AG04449 (cell line): Measurements from ENCODE around the gene IGFL2.

ENCODE experiments used
- CTCF ChIA-PET: fragments of 350-600 bp; formaldehyde crosslinking; extraction: SDS; loops from one replicate; lab custom pipeline; 2021; ENCODE audit warnings: antibody characterized with exemption; lab: Yijun Ruan, JAX
- POLR2A ChIA-PET: fragments of 400-600, 350-600 bp; formaldehyde crosslinking; extraction: SDS; loops from one replicate; lab custom pipeline; 2020; ENCODE audit warnings: antibody characterized with exemption, inconsistent platforms; lab: Yijun Ruan, JAX
- DNase-seq: peaks from one replicate; pipeline ENCODE4 v3.0.0-alpha.2; 2010; ENCODE audit warnings: low read depth, low spot score
- H3K4me3 ChIP-seq: 2 replicates; pipeline ENCODE4 v1.5.1; 2011; ENCODE audit warnings: low read depth, mild to moderate bottlenecking, control low read depth, low read length
- CTCF ChIP-seq: IDR thresholded peaks from one replicate; pipeline ENCODE4 v1.5.1; 2011; ENCODE audit warnings: mild to moderate bottlenecking, moderate library complexity, low read length, control low read depth, inconsistent platforms; ENCODE audit not compliant: insufficient read depth; ENCODE audit errors: missing control alignments

The IGFL2 gene

GRCh38 chr19:46134527-46134926, 13.5 kb upstream of the IGFL2 start:
- TF ChIP-seq CTCF = no peak
- H3K4me3 ChIP-seq = no peak overlapping the region
- DNase-seq = no peak
- CTCF ChIA-PET = no interaction called here
- POLR2A ChIA-PET = interaction anchor here (2.2 kb wide), 1 partner anchor 10 kb away, joined by 6 read pairs; the partner anchor contains the start of gene IGFL3

GRCh38 chr19:46137915-46138473, 10.0 kb upstream of the IGFL2 start:
- CTCF ChIA-PET = interaction anchor here (0.8 to 1.4 kb wide), 2 partner anchors 54 to 109 kb away, joined by 3 read pairs; no protein-coding TSS in a partner anchor
- TF ChIP-seq CTCF = no peak
- POLR2A ChIA-PET = no interaction called here
- no peak for DNase-seq
- H3K4me3 ChIP-seq = no peak overlapping the region

- ChIA-PET POLR2A (no interaction called here), CTCF (no interaction called here)
- no peak for DNase-seq
- no peak for TF ChIP-seq CTCF
- no peak overlapping the region for H3K4me3 ChIP-seq
Observed at GRCh38 chr19:46141421-46141820, 6.6 kb upstream of the IGFL2 start.

- CTCF ChIA-PET = no interaction called here
Observed at GRCh38 chr19:46142294-46142693, 5.7 kb upstream of the IGFL2 start.

GRCh38 chr19:46144756-46145155, 3.3 kb upstream of the IGFL2 start:
- POLR2A ChIA-PET = no interaction called here
- no peak for DNase-seq
- no peak for TF ChIP-seq CTCF
- no peak overlapping the region for H3K4me3 ChIP-seq
- CTCF ChIA-PET = no interaction called here

More at GRCh38 chr19:46142294-46142693, 5.7 kb upstream of the IGFL2 start:
- no peak for DNase-seq
- TF ChIP-seq CTCF = no peak
- POLR2A ChIA-PET = no interaction called here
- no peak overlapping the region for H3K4me3 ChIP-seq

- TF ChIP-seq CTCF = no peak
- no peak for DNase-seq
- H3K4me3 ChIP-seq = no peak overlapping the region
- ChIA-PET POLR2A (no interaction called here), CTCF (no interaction called here)
Observed at GRCh38 chr19:46147166-46147740, 785 bp upstream of the IGFL2 start.
